Left forelimb (tissue), 1 donor: ENCODE measurements around the gene CUBN.

ENCODE experiments used
- DNase-seq: peaks from one replicate; pipeline ENCODE4 v3.0.0-alpha.2; 2018; ENCODE audit warnings: low spot score

CUBN gene

DNA sequence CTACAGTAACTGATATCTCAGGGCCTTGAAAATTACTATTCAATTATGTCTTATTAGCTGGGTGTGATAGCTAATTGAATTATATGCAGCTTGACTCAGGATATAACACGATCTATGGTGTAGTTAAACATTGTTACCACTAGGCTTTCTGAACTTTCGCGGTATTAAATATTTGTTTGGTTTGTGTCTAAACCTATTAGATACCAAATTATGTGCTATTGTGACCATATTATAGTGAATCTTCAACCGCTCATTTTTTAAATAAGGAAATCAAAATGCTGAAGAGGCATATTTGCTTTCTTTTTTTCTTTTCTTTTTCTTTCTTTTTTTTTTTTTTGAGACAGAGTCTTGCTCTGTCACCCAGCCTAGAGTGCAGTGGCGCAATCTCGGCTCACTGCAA, 213.1 kb downstream of the CUBN start:
- DNase-seq, result no peak

DNA sequence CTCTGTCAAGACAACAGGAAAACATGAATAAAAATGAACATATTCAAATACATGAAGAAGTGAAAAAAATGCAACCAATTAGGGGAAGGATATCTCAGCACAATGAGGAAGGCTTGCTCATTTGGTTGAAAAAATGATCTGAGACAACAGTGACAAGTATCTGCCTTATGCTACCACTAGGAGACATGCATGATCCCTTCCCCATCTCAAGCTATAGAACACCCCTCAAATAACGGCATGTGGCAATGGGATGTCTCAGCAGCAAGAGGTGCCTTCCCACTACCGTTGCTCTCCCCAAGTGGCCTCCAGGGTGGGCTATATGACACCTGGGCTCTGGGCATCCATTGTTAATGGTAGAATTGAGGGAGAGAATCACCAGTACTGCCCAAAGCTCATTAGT, 214.3 kb downstream of the CUBN start:
- no peak for DNase-seq

DNA sequence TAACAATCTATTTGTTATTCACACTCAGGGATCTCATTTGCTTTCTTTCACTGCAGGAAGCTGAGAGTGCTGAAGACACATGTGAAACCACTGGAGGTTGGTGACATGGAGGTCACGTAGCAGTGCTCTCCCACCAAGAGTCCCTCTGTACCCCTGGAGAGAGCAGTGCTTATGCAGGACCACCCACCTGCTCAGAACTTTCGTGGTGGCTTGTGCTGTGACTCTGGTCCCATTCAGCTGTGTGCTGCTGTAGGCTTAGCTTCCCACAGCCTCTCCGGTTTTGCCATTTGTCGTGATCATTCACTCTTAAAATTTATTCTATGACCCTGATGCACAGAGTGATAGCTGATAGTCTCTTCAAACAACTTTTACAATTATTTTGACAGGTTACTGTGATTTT, 216.3 kb downstream of the CUBN start:
- no peak for DNase-seq

DNA sequence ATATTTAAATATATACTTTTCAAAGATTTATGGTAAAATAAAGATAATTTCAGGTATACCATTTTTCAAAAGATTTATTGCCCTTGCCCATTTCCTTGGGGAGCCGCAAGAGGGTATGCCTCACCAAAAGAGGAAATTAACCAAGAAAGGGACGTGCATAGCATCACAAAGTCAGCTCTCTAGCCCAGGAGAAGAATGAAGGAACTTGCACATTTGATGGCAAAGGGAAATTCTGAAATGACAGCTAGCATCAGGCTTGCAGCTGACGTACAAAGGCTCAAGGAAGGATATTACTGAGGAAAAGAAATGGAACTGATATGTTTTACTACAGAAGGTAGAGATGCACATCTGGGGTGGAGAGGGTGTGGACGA, 218.8 kb downstream of the CUBN start:
- DNase-seq, result no peak

DNA sequence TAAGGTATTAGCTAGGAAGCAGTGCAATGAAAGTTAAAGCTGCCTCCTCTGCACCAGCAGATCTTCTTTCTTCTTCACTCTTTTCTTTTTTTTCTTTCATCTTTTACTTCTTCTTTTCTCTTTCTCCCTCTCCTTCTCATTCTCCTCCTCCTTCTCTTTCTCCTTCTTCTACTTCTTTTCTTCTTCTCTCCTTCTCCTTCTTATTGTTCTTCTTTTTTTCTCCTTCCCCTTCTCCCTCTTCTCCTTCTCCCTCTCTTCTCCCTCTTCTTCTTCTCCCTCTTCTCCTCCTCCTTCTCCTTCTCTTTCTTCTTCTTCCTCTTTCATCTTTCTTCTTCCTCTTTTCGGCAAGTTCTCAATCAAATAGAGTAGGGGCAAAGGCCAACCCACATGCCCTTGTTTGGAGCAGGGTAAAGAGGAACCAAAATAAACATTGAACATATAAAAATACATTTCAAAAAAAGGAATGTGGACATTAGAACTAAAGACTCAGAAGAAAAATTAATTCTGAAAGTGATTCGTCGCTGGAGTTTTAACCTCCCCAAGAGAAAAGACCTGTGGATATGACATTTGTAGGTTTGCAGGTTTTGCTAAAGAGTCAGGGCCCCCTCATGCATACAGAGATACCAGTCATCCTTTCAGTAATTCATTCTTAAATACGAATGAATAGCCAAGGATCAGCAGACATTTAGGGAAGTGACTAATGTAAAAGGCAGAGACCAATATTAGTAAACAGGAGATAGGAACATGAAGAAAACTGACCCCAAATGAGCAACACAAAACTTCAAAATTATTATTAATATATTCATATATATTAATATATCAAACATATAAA, 219.4 kb downstream of the CUBN start:
- DNase-seq, result no peak

DNA sequence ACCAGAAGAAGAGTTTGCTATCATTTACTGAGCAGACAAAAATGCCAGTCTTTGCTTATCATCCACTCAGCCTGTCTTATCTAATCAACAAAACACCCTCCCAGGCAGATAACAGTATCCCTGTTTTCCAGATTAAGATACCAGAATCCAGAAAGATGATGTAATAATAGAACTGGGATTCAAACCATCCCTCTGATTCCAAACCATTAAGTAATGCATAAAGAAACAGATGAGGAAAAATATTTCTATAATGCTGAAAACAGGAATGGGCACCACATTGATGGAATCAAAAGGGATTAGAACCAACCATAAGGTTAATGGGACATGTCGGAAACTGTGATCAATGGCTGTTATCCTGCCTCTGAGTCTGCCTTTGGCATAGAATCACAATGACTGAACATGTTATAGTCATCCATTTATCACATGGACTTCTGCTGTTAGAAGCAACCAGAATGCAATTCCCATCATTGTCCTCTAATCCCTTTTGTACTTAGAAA, 220.3 kb downstream of the CUBN start:
- DNase-seq, result no peak

DNA sequence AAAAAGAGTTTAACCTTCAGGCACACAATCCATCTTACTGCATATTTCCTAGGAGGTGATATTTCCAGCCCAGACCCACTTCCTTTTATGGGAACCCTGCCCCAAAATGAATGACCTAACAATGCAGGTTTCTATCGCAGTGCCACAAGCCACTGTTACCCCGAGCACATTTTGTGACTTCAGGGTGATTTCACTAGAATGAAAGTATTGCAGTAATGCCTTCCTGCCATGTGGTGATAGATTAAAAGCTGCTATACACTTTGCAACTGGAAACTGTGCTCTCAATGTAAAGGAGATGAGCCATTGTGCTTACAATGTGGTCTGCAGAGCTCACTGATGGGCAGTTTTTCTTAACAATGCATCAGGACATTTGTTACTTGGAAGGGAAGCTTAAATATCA, 221.9 kb downstream of the CUBN start:
- no peak for DNase-seq

DNA sequence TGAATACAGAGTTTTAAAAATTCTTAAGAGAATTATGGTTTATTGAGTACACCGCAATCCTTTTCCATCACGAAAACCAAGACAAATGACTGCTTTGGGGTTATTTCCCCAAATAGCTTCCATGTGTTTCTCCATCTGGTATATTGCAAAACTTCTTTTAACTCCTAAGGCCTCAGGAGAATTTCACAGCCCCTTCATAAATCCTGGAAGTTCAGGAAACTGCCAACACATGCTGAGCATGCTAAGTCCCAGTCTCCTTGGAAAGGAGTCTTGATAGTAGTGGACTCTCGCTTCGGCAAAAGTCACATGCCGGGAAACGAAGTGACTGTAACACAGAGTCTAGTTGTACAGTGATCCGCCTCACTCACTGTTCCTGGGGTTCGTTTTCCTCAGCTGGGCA, 224.3 kb downstream of the CUBN start:
- no peak for DNase-seq

DNA sequence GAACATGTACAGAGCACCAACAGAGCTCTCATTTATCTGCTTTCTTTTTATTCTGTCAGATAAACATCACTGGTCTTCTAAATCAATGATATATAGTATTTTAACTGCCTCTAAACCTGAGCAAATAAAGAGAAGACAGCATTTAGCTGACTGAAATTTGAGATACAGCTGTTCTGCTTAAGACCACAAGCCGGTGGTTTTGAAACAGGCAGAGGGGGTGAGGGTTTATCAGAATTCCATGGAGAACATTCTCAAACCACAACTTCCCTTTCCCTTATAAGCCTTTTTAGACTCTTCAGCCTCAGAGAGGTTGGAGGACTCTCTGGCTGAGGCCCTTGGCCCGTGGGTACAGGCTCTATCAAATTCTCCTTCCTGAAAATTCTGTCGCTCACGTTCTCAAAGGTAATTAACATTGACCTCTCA, 225.0 kb downstream of the CUBN start:
- DNase-seq, result no peak

DNA sequence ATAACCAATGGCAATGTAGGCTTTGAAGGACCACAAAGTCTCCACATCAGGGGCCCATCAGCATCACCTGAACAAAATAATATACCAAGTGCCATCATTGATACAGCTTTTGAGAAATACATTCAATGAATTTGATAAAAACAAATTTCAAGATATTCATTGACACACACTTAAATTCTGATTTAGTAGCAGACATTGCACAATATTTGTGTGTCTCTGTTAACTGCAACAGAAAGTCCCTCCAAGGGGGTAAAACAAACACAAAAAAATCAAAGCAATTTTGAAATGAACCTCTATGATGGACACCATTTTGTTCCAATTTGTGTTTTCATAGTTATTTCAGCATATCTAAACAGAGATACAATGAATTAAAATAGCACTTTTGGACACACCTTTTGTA, 225.6 kb downstream of the CUBN start:
- DNase-seq, result no peak

DNA sequence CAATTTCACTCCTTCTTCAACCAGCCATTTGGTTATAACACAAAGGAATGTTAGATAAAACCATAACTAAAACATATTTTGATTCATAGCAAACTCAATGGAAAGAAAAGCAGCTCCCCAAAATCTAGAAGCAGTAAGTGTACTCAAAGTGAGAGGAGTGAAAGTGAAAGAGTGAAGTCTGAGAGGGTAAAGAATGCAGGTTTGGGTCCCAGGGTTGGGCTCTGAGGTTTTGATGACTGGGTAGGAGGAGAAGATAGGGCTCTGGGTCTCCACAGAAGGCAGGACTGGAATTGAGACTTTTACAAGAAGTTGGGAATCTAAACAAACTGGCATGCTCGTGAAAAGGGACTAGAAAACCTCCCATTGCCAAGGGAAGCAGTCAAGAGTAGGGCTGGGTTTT, 227.0 kb downstream of the CUBN start:
- DNase-seq, result no peak

DNA sequence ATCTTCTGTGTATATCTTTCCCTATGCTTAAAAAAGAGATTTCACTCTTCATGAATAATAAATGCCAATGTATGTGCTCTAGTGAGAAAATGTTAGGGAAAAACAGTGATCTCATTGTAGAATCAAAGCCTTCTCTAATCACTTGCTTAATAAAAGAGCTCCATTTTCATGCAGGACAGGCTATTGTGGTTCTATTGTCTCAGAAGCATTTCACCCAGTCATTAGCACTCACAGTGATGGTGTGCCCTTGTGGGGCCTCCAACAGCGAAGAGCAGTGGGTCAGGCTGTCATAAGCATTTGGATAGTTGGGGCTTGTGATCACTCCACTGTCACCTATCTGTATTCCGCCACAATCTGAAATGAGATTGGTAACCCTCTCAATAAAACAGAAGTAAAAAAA, 228.5 kb downstream of the CUBN start:
- no peak for DNase-seq

DNA sequence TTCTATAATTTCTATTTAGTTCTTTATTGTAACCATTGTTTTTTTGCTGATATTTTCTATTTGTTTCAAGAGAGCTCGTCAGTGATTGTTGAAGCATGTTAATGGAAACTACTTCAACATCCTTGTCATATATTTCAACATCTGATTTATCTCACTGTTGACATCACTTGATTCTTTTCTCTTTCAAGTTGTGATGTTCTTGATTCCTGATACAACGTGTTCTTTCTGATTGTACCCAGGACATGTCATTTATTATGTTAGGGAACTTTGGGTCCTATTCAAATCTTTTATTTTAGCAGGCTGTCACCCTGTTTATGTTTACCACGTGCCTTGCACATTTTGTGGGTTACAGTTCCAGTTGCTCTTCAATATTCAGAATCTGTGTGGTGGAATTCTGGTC, 232.6 kb downstream of the CUBN start:
- DNase-seq, result no peak

DNA sequence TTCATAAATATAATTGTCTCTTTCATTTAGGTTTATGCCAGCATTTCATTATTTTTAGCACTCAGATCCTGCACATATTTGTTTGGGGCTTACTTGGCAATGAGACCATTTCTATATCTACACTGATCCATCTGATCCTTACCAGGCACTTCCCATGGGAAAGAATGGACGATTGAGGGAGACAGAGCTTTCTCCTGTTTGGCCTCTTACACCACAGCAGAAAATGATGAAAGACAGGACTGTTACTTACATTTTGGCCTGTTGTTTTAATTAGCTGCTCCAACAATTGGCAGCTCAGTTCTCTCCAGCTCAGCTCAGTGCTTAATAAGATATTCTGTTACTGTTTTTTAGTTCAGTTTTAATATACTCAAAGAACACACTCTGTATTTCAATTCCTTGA, 234.8 kb downstream of the CUBN start:
- DNase-seq, result no peak

DNA sequence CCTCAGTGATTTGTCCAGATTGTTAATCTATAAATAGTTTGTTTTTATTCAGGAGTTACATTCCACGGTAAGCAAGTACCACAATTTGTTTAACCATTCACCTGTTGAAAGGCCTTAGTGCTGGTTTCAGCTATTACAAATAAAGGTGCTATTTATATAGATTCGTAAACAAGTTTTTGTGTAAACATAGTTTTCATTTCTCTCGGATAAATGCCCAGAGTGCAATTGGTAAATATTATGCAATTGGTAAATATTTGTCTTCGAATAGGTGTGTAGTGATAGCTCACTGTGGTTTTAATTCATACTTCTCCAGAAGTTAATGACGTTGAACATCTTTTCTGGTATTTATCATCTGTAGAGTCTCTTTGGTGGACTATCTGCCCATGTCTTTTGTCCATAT, 235.9 kb downstream of the CUBN start:
- DNase-seq, result no peak

DNA sequence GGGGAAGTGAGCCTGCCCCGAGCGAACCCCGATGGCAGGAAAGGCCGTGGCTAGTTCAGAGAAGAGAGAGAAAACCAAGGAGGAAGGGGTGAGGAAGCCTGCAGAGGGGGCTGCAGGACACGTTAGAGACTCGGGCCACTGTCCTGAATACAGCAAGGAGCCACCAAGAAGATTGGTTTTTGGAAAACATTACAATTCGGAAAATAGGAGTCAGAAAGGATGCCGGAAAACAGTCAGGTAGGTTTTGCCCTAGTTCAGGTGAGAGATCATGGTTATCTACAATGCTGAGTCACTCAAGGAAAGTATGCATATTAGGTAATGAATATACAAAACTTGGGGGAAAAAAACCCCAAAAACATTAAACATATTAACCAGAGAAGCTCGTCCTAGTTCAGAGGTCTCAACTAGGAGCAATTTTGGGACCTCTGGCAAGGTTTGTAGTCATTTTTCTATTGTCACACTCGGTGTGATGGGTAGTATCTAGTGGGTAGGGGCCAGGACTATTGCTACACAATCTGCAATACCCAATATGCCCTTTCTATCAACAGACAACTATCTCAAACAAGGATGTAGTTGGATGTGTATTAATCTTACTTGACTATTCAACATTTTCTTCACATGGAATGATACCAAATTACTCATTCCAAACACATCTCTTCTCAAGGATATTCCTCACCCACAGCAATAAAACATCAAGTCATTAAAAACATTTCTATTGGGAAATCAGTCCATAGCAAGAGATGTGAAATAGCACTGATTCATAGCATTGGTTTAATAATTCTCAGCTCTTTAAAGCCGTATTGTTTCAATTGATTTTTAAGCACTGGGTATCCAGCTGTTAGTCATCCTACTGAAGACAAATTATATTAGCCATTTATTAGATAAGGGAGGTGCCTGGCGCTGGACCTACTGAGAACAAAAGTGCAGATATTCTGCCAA, 238.0 kb downstream of the CUBN start:
- DNase-seq, result no peak

DNA sequence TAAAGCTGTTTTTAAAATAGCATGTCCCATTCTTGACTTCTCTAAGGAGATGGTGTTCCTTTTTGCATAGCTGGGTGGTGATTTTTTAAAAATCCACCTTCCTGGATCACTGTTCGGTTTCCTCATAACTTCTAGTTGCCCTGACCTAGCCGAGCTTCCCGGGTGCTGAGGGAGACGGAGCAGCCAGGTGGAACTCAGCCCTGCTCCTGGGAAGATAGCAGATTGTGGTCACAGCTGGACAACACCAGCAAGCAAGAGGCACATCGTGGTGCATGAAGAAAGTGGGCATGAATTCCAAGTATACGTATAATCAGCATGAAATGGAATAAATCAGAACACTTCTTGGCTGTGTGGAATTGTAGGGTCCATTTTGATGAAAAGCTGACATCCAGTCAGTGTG, 238.9 kb downstream of the CUBN start:
- no peak for DNase-seq

DNA sequence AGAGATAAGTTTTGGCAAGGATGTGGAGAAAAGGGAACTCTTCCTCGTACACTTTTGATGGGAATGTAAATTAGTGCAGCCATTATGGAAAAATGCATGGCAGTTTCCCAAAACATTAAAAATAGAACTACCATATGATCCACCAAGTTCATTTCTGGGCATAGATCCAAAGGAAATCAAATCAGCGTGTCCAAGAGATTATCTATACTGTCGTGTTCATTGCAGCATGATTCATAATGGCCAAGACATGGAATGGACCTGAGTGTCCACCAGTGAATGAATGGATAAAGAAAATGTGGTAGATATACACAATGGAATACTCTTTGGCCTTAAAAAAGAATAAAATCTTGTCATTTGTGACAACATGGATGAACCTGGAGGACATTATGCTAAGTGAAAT, 242.0 kb downstream of the CUBN start:
- DNase-seq, result no peak

DNA sequence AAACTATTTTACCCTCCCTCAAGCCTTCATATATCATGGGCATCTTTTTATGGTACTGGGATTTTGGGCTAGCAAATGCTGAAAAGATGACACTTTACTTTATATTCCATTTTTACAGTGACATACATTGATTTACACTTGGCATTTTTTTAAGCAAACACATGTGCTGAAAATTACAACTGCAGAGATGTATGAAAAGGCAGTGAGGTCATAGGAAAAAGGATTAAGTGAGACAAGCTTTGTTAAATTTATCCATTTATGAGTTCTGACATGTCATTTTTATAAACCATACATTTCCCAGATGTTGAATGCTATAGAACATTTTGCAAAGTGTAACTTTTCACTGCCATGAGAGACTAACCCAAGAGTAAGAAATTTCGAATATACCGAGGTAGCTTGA, 243.6 kb downstream of the CUBN start:
- DNase-seq, result no peak

DNA sequence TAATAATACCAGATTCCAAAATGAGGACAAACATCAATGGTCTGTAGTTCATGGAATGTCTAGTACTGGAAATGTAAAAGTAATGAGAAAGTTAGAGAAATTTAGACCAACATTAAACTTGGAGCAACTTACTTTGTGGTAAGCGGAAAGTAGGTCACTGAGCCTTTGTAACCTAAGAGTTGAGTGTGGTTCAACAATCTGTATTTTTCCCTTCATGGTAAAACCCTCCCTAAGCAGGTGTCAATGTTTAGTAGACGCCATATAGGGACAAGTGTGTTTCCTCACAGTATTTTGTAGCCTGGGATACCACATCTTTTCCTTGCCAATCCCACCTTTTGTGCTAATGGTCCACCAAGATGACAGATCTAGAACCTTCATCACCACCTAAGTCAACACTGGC, 245.1 kb downstream of the CUBN start:
- DNase-seq, result no peak

DNA sequence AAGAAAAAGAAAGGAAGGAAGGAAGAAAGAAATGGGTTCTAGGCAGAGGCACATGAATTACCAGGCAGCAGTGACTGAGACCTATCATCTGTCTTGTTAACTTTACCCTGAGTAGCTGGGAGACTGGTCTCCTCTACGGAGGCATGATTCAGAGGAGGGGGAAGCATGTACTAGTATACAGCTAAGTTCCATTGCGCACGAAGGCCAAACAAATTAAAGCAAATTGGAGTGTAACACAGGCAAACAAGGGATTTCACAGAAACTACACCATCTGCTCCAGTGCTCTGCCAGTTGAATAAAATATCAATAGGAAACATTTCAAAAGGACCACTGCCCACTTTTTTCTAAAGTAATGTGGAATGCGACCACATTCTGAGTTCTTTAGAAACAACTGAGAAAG, 246.5 kb downstream of the CUBN start:
- DNase-seq, result no peak

DNA sequence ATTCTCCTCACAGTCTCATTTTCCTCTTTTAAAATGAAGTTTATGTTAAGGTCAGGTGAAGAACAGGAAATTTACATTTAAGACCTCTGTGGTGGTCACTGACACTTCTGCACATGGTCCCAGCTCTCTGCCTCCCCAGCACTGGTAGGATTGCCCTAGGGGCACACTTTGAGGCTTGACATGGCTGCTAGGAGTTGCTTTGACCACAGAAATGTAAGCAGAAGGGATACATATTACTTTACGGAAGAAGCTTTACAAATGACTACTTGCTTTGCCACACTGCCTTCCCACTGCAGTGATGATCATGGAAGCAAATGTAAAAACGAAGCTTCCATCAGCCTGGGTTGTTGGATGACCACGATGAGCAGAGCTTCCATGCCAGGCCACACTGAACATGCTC, 259.3 kb downstream of the CUBN start:
- no peak for DNase-seq

DNA sequence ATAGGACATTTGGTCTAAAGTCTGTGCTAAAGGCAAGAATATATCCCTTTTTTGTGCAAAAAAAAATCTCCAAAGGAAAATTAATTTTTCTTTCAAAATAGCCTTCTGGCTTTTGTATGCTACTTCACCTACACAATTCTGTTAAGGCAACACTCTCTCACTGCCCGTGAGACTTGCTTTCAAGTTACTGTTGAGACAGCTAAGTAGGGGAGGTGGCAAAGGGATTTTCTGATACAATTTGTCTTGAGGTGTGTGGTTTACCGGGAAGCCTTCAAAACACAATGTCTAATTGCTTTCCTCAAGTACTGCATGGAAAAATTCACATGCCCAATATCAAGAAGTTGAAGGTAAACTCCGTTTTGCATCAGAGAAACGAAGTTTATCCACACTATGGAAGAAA, 261.6 kb downstream of the CUBN start:
- DNase-seq, result no peak
